H9 (cell line): ENCODE measurements around the gene TRIM37. TPM values are rescaled to one million over a fixed set of nuclear protein-coding genes. Genes with fewer than 3 reads are reported as not detected.

Experiments
- DNase-seq: peaks from one replicate; pipeline ENCODE4 v3.0.0-alpha.2; 2017
- H2AFZ ChIP-seq: one replicate; pipeline ENCODE4 v1.6.1; 2013; ENCODE audit warnings: mild to moderate bottlenecking, low read length, control low read depth, moderate library complexity
- H2AK5ac ChIP-seq: 2 replicates; pipeline ENCODE4 v1.6.1; 2013; ENCODE audit warnings: low read length, control low read depth, mixed read lengths; ENCODE audit not compliant: insufficient read length
- H2BK120ac ChIP-seq: one replicate; pipeline ENCODE4 v1.6.1; 2013; ENCODE audit warnings: low read depth, mild to moderate bottlenecking, low read length, control low read depth, inconsistent platforms; ENCODE audit not compliant: poor library complexity, severe bottlenecking
- H2BK12ac ChIP-seq: 2 replicates; pipeline ENCODE4 v1.6.1; 2013; ENCODE audit warnings: low read length, control low read depth, mixed read lengths, low read depth; ENCODE audit not compliant: insufficient read length
- H2BK15ac ChIP-seq: 2 replicates; pipeline ENCODE4 v1.6.1; 2013; ENCODE audit warnings: low read depth, low read length, control low read depth
- H2BK20ac ChIP-seq: one replicate; pipeline ENCODE4 v1.6.1; 2013; ENCODE audit warnings: low read depth, mild to moderate bottlenecking, low read length, control low read depth, inconsistent platforms; ENCODE audit not compliant: poor library complexity, severe bottlenecking
- H2BK5ac ChIP-seq: 2 replicates; pipeline ENCODE4 v1.6.1; 2013; ENCODE audit warnings: low read length, control low read depth, mixed read lengths; ENCODE audit not compliant: insufficient read length
- H3K14ac ChIP-seq: 2 replicates; pipeline ENCODE4 v1.6.1; 2013; ENCODE audit warnings: low read length, control low read depth; ENCODE audit not compliant: insufficient read depth
- H3K18ac ChIP-seq: 2 replicates; pipeline ENCODE4 v1.6.1; 2013; ENCODE audit warnings: low read depth, mild to moderate bottlenecking, mixed read lengths, low read length, control low read depth; ENCODE audit not compliant: insufficient read length
- H3K23ac ChIP-seq: 2 replicates; pipeline ENCODE4 v1.6.1; 2013; ENCODE audit warnings: low read length, control low read depth, mixed read lengths, low read depth; ENCODE audit not compliant: insufficient read length
- H3K23me2 ChIP-seq: 2 replicates; pipeline ENCODE4 v1.6.1; 2013; ENCODE audit warnings: low read depth, mild to moderate bottlenecking, mixed read lengths, low read length, control low read depth; ENCODE audit not compliant: insufficient read length, poor library complexity, severe bottlenecking
- H3K27ac ChIP-seq: 2 replicates; pipeline ENCODE4 v1.5.1; 2013; ENCODE audit warnings: low read length, control low read depth, mixed read lengths, low read depth; ENCODE audit not compliant: insufficient read length
- H3K27me3 ChIP-seq: 2 replicates; pipeline ENCODE4 v1.6.1; 2013; ENCODE audit warnings: low read length, control low read depth, inconsistent platforms; ENCODE audit not compliant: insufficient read depth
- H3K4ac ChIP-seq: 2 replicates; pipeline ENCODE4 v1.6.1; 2013; ENCODE audit warnings: low read depth, mild to moderate bottlenecking, control low read depth, inconsistent platforms, low read length, moderate library complexity
- H3K4me1 ChIP-seq: 2 replicates; pipeline ENCODE4 v1.6.1; 2013; ENCODE audit warnings: low read length, control low read depth, inconsistent platforms; ENCODE audit not compliant: insufficient read depth
- H3K4me2 ChIP-seq: 2 replicates; pipeline ENCODE4 v1.6.1; 2013; ENCODE audit warnings: low read length, control low read depth, mixed read lengths; ENCODE audit not compliant: insufficient read length, insufficient read depth
- H3K56ac ChIP-seq: 2 replicates; pipeline ENCODE4 v1.6.1; 2013; ENCODE audit warnings: low read depth, mild to moderate bottlenecking, mixed read lengths, low read length, control low read depth; ENCODE audit not compliant: insufficient read length
- H3K79me1 ChIP-seq: 2 replicates; pipeline ENCODE4 v1.6.1; 2013; ENCODE audit warnings: low read depth, mild to moderate bottlenecking, moderate library complexity, low read length, control low read depth, inconsistent platforms; ENCODE audit not compliant: insufficient read depth, poor library complexity, severe bottlenecking
- H3K79me2 ChIP-seq: 2 replicates; pipeline ENCODE4 v1.6.1; 2013; ENCODE audit warnings: low read length, control low read depth, inconsistent platforms; ENCODE audit not compliant: insufficient read depth
- H3K9ac ChIP-seq: 2 replicates; pipeline ENCODE4 v1.6.1; 2013; ENCODE audit warnings: low read length, control low read depth, mixed read lengths; ENCODE audit not compliant: insufficient read length; ENCODE audit errors: extremely low read depth
- H3K9me3 ChIP-seq: one replicate; pipeline ENCODE4 v1.6.1; 2013; ENCODE audit warnings: low read depth, low read length, inconsistent platforms; ENCODE audit not compliant: control insufficient read depth
- H3T11ph ChIP-seq: one replicate; pipeline ENCODE4 v1.6.1; 2013; ENCODE audit warnings: mild to moderate bottlenecking, low read length, control low read depth, inconsistent platforms
- H4K20me1 ChIP-seq: one replicate; pipeline ENCODE4 v1.6.1; 2013; ENCODE audit not compliant: control insufficient read depth, insufficient read length, insufficient read depth
- H4K5ac ChIP-seq: 2 replicates; pipeline ENCODE4 v1.6.1; 2013; ENCODE audit warnings: low read depth, mild to moderate bottlenecking, mixed read lengths, low read length, control low read depth; ENCODE audit not compliant: insufficient read length
- H4K8ac ChIP-seq: replicated peaks from 2 replicates; pipeline ENCODE4 v1.6.1; 2013; ENCODE audit warnings: low read length, control low read depth, mixed read lengths, low read depth; ENCODE audit not compliant: insufficient read length
- H4K91ac ChIP-seq: 2 replicates; pipeline ENCODE4 v1.6.1; 2013; ENCODE audit warnings: low read depth, mild to moderate bottlenecking, moderate library complexity, mixed read lengths, low read length, control low read depth; ENCODE audit not compliant: insufficient read length
- H3K27ac Mint-ChIP-seq, 3 experiments: 2 replicates in 2 of 3; 3 replicates in 1 of 3; pipeline ENCODE4 v1.8.0; 2020 to 2021; ENCODE audit warnings: mixed read lengths in 3 of 3, mild to moderate bottlenecking in 1 of 3, moderate library complexity in 1 of 3
- H3K27me3 Mint-ChIP-seq: 2 replicates; pipeline ENCODE4 v1.8.0; 2021; ENCODE audit warnings: low read depth, mild to moderate bottlenecking, moderate library complexity, mixed read lengths
- H3K36me3 Mint-ChIP-seq, 3 experiments: 2 replicates in 2 of 3; 3 replicates in 1 of 3; pipeline ENCODE4 v1.8.0; 2020 to 2021; ENCODE audit warnings: low read depth in 3 of 3, mixed read lengths in 3 of 3; ENCODE audit not compliant: insufficient read depth in 1 of 3
- H3K4me1 Mint-ChIP-seq, 2 experiments: 2 replicates each; pipeline ENCODE4 v1.8.0; 2020; ENCODE audit warnings: mixed read lengths in 2 of 2
- H3K4me3 Mint-ChIP-seq, 2 experiments: 2 replicates in 1 of 2; 3 replicates in 1 of 2; pipeline ENCODE4 v1.8.0; 2020 to 2021; ENCODE audit warnings: mild to moderate bottlenecking in 2 of 2, mixed read lengths in 2 of 2, moderate library complexity in 1 of 2
- H3K9me3 Mint-ChIP-seq, 2 experiments: 2 replicates in 1 of 2; 3 replicates in 1 of 2; pipeline ENCODE4 v1.8.0; 2020; ENCODE audit warnings: mild to moderate bottlenecking in 2 of 2, mixed read lengths in 2 of 2, moderate library complexity in 1 of 2
- WGBS: extraction: QIAGEN DNeasy Blood & Tissue Kit; methylation state at CpG from one replicate; pipeline ENCODE4 v1.1.7; 2013; ENCODE audit warnings: missing lambda C conversion rate, low lambda C conversion rate, mixed read lengths; ENCODE audit not compliant: insufficient read length; ENCODE audit errors: extremely low coverage; 5-methylcytosine and 5-hydroxymethylcytosine counted together
- total RNA-seq: library from RNA; stranded (reverse); gene quantifications from 2 replicates; pipeline ENCODE4 v1.2.1, GENCODE V29; 2021
- TF ChIP-seq, protein P1 (sequence below): fragments of 200-600 bp; sonication (generic); conservative IDR thresholded peaks from 3 replicates; pipeline ENCODE4 v1.8.0; 2021; ENCODE audit warnings: antibody characterized with exemption, mild to moderate bottlenecking

The TRIM37 gene
- total RNA-seq, 1 experiment from 2014 or later, result 52.1 TPM

GRCh38 chr17:59107306-59107670 lies 608 bp upstream of the TRIM37 start:
- Histone ChIP-seq H2AK5ac (no peak overlapping the region), H3K27ac (peak overlapping the region; percentile 35), H3K79me1 (no peaks in the 10 kb centered on the region), H3T11ph (no peak overlapping the region), H3K4me1 (no peaks in the 10 kb centered on the region), H3K9me3 (no peaks in the 10 kb centered on the region), H2BK15ac (no peak overlapping the region), H3K27me3 (no peaks in the 10 kb centered on the region), H2AFZ (no peak overlapping the region), H4K5ac (no peak overlapping the region), H3K23me2 (peaks cover 4% of the 10 kb centered on the region), H3K9ac (peak overlapping the region; percentile 75), H2BK5ac (no peak overlapping the region), H3K14ac (no peak overlapping the region), H2BK12ac (no peak overlapping the region), H4K91ac (no peak overlapping the region), H3K79me2 (peaks cover 6% of the 10 kb centered on the region; the same call in 1 of the 2 replicates), H3K18ac (peak overlapping the region; percentile 9), H3K56ac (no peak overlapping the region), H2BK120ac (no peak overlapping the region), H4K8ac (no peak overlapping the region), H2BK20ac (no peak overlapping the region), H4K20me1 (no peaks in the 10 kb centered on the region), H3K4ac (no peak overlapping the region), H3K23ac (no peak overlapping the region), H3K4me2 (peak overlapping the region; percentile 82)
- peak overlapping the region; percentile 93 to 96 (median 95) for H3K27ac Mint-ChIP-seq
- H3K9me3 Mint-ChIP-seq, result no peaks in the 10 kb centered on the region
- TF ChIP-seq, protein P1, sequence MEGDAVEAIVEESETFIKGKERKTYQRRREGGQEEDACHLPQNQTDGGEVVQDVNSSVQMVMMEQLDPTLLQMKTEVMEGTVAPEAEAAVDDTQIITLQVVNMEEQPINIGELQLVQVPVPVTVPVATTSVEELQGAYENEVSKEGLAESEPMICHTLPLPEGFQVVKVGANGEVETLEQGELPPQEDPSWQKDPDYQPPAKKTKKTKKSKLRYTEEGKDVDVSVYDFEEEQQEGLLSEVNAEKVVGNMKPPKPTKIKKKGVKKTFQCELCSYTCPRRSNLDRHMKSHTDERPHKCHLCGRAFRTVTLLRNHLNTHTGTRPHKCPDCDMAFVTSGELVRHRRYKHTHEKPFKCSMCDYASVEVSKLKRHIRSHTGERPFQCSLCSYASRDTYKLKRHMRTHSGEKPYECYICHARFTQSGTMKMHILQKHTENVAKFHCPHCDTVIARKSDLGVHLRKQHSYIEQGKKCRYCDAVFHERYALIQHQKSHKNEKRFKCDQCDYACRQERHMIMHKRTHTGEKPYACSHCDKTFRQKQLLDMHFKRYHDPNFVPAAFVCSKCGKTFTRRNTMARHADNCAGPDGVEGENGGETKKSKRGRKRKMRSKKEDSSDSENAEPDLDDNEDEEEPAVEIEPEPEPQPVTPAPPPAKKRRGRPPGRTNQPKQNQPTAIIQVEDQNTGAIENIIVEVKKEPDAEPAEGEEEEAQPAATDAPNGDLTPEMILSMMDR, result no peak
- H3K4me3 Mint-ChIP-seq, result peak overlapping the region; percentile 98 to 99
- no peak for DNase-seq
- no CpG with 5 or more reads among the region's 10 CpGs for WGBS
- peaks cover 22 to 33% (median 29%) of the 10 kb centered on the region in 3 experiments for H3K36me3 Mint-ChIP-seq
- H3K27me3 Mint-ChIP-seq, result no peaks in the 10 kb centered on the region
- peaks cover 9 to 12% of the 10 kb centered on the region in 2 experiments for H3K4me1 Mint-ChIP-seq
